ENCODE results near the gene STBD1.
"Not testable (repeated sequence)": the region's sequence is repeated elsewhere in the genome, so short reads cannot be mapped to it uniquely, and the experiment has no call there.

Gene STBD1

DNA sequence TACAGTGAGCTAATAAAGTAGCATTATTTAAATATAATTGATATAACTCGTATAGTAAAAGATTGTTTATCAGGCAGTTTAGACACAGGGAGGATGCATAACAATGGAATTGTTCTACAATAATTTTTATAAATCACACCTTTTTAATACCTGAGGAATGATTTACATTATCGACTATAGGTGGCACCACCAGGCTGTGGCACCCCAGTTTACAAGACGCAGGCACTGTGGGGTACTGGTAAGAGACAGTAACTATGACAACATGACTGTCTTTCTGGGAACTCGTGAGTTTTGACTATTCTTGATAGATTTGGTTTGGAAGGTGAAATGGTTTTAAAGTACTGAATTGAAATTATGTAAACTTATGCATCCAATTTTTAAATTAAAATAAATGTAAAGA is 27.1 kb upstream of the STBD1 start:
- no peaks in the 10 kb centered on the region for H3K9me3 ChIP-seq (ENCODE audit: control insufficient read depth, low read length)
- no peak overlapping the region for H3K4ac ChIP-seq (ENCODE audit: low read depth in 1 of 2, low read length in 2 of 2)
- H3K14ac ChIP-seq (ENCODE audit: low read length in 2 of 2): no peak overlapping the region
- H2AK5ac ChIP-seq (ENCODE audit: low read length, severe bottlenecking): no peak overlapping the region
- no peak overlapping the region for H2BK12ac ChIP-seq (ENCODE audit: low read length in 2 of 2)
- no peak overlapping the region for H2BK15ac ChIP-seq (ENCODE audit: low read depth, poor library complexity, severe bottlenecking)
- H4K91ac ChIP-seq (ENCODE audit: low read length): no peak overlapping the region
- H2BK5ac ChIP-seq (ENCODE audit: low read depth, low read length, poor library complexity, severe bottlenecking): no peak overlapping the region
- H3K9ac ChIP-seq (ENCODE audit: low read length): no peak overlapping the region
- H3K23ac ChIP-seq (ENCODE audit: low read length in 2 of 2): no peak overlapping the region
- no peak overlapping the region for H3K4me2 ChIP-seq (ENCODE audit: low read length, poor library complexity, severe bottlenecking)
- H2AFZ ChIP-seq (ENCODE audit: low read depth, low read length): no peak overlapping the region
- H3K27ac ChIP-seq (ENCODE audit: low read length, poor library complexity, severe bottlenecking): no peak overlapping the region
- no peak for DNase-seq
- peaks cover 2 to 4% of the 10 kb centered on the region in 2 experiments for H3K27me3 ChIP-seq (ENCODE audit: control insufficient read depth in 1 of 2, insufficient read depth in 1 of 2, low read length in 2 of 2)
- no peaks in the 10 kb centered on the region for H3K36me3 ChIP-seq (ENCODE audit: control insufficient read depth in 1 of 2, insufficient read depth in 2 of 2, low read depth in 1 of 2, low read length in 2 of 2)
- no peak overlapping the region for H4K8ac ChIP-seq (ENCODE audit: low read length)
- H2BK120ac ChIP-seq (ENCODE audit: low read depth, low read length): no peak overlapping the region
- peaks cover 1% of the 10 kb centered on the region for H3K4me1 ChIP-seq (ENCODE audit: control insufficient read depth, insufficient read depth, low read depth, low read length)
- no peaks in the 10 kb centered on the region for H3K79me1 ChIP-seq (replicated peaks; ENCODE audit: low read length, poor library complexity, severe bottlenecking)
- H3K4me3 ChIP-seq (ENCODE audit: insufficient read depth in 1 of 2, low read depth in 1 of 2, low read length in 2 of 2): no peak overlapping the region
- WGBS: 77% methylated on average over 2 of the region's 4 CpGs
- no peak overlapping the region for H3K18ac ChIP-seq (ENCODE audit: low read depth in 1 of 2, low read length in 2 of 2)

DNA sequence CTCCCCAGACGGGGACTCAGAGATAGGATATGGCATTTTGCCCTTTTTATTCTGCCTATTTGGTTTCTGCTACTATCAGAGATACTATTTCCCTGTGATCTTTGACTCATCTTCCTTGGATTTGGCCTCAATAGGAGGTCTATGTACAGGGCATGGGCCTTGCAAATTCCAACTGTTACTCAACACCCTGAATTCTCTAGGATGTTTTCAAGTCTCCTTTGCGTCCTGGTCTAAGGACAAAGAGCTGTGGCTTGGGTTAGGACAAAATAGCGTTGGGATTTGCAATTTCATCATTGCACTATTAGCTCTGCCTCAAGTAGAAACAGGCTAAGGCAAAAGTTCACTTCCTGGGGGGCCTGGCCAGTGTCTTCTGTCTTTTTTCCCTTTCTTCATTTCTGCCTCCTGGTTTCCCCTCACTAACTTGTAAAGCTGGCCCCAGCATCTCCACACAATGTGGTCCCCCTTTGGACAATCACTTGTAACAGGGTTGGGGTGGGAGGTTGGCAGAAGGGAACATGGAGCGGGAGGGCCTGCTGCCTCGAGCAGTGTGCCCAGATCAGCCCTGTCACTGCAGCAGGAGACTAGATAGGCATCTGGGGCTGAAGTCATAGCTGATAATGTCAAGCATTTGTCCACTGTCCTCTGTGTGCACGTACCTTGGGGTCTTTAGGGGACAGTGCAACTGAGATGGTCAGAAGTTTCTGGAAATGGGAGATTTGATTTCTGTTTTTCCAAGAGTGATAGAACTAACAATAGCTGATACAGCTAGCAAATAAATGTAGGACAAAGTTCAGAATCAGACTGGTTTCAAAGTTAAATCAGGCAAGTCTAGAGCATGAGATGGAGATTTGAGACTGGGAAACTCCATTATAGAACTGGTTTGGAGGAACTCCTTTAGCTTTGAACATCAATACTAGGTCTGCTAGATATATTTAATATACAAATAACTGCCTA is 25.8 kb upstream of the STBD1 start:
- Histone ChIP-seq H2AFZ (ENCODE audit: low read depth, low read length) (no peak overlapping the region), H3K9ac (ENCODE audit: low read length) (no peak overlapping the region), H3K9me3 (ENCODE audit: control insufficient read depth, low read length) (no peaks in the 10 kb centered on the region), H3K18ac (ENCODE audit: low read depth in 1 of 2, low read length in 2 of 2) (no peak overlapping the region), H3K4me1 (ENCODE audit: control insufficient read depth, insufficient read depth, low read depth, low read length) (peaks cover 1% of the 10 kb centered on the region), H4K8ac (ENCODE audit: low read length) (no peak overlapping the region), H3K23ac (ENCODE audit: low read length in 2 of 2) (no peak overlapping the region), H2AK5ac (ENCODE audit: low read length, severe bottlenecking) (no peak overlapping the region), H2BK15ac (ENCODE audit: low read depth, poor library complexity, severe bottlenecking) (no peak overlapping the region), H4K91ac (ENCODE audit: low read length) (no peak overlapping the region), H3K4me3 (ENCODE audit: insufficient read depth in 1 of 2, low read depth in 1 of 2, low read length in 2 of 2) (no peak overlapping the region), H3K4me2 (ENCODE audit: low read length, poor library complexity, severe bottlenecking) (no peak overlapping the region), H3K27me3 (ENCODE audit: control insufficient read depth in 1 of 2, insufficient read depth in 1 of 2, low read length in 2 of 2) (peaks cover 0 to 4% of the 10 kb centered on the region in 2 experiments), H3K4ac (ENCODE audit: low read depth in 1 of 2, low read length in 2 of 2) (no peak overlapping the region), H2BK12ac (ENCODE audit: low read length in 2 of 2) (no peak overlapping the region), H3K14ac (ENCODE audit: low read length in 2 of 2) (no peak overlapping the region), H2BK120ac (ENCODE audit: low read depth, low read length) (no peak overlapping the region), H2BK5ac (ENCODE audit: low read depth, low read length, poor library complexity, severe bottlenecking) (no peak overlapping the region), H3K79me1 (replicated peaks; ENCODE audit: low read length, poor library complexity, severe bottlenecking) (no peaks in the 10 kb centered on the region), H3K27ac (ENCODE audit: low read length, poor library complexity, severe bottlenecking) (no peak overlapping the region), H3K36me3 (ENCODE audit: control insufficient read depth in 1 of 2, insufficient read depth in 2 of 2, low read depth in 1 of 2, low read length in 2 of 2) (no peaks in the 10 kb centered on the region)
- no peak for DNase-seq
- WGBS: 74% methylated on average over 5 of the region's 6 CpGs

- not testable (repeated sequence) for H3K9ac ChIP-seq (ENCODE audit: low read length); H3K4me3 ChIP-seq (ENCODE audit: insufficient read depth in 1 of 2, low read depth in 1 of 2, low read length in 2 of 2); H2AK5ac ChIP-seq (ENCODE audit: low read length, severe bottlenecking); H3K79me1 ChIP-seq (replicated peaks; ENCODE audit: low read length, poor library complexity, severe bottlenecking); H2AFZ ChIP-seq (ENCODE audit: low read depth, low read length); H3K4me1 ChIP-seq (ENCODE audit: control insufficient read depth, insufficient read depth, low read depth, low read length); H3K27me3 ChIP-seq (ENCODE audit: control insufficient read depth in 1 of 2, insufficient read depth in 1 of 2, low read length in 2 of 2); H3K36me3 ChIP-seq (ENCODE audit: control insufficient read depth in 1 of 2, insufficient read depth in 2 of 2, low read depth in 1 of 2, low read length in 2 of 2); H4K8ac ChIP-seq (ENCODE audit: low read length); H3K4ac ChIP-seq (ENCODE audit: low read depth in 1 of 2, low read length in 2 of 2); H3K18ac ChIP-seq (ENCODE audit: low read depth in 1 of 2, low read length in 2 of 2); H3K9me3 ChIP-seq (ENCODE audit: control insufficient read depth, low read length); H2BK120ac ChIP-seq (ENCODE audit: low read depth, low read length); H2BK15ac ChIP-seq (ENCODE audit: low read depth, poor library complexity, severe bottlenecking); H2BK12ac ChIP-seq (ENCODE audit: low read length in 2 of 2); DNase-seq; H2BK5ac ChIP-seq (ENCODE audit: low read depth, low read length, poor library complexity, severe bottlenecking); H3K14ac ChIP-seq (ENCODE audit: low read length in 2 of 2); H3K23ac ChIP-seq (ENCODE audit: low read length in 2 of 2); H4K91ac ChIP-seq (ENCODE audit: low read length); H3K4me2 ChIP-seq (ENCODE audit: low read length, poor library complexity, severe bottlenecking); H3K27ac ChIP-seq (ENCODE audit: low read length, poor library complexity, severe bottlenecking)
- WGBS: 88% methylated on average over 6 of the region's 6 CpGs
Observed at GRCh38 chr4:76281594-76281993, 24.9 kb upstream of the STBD1 start.

DNA sequence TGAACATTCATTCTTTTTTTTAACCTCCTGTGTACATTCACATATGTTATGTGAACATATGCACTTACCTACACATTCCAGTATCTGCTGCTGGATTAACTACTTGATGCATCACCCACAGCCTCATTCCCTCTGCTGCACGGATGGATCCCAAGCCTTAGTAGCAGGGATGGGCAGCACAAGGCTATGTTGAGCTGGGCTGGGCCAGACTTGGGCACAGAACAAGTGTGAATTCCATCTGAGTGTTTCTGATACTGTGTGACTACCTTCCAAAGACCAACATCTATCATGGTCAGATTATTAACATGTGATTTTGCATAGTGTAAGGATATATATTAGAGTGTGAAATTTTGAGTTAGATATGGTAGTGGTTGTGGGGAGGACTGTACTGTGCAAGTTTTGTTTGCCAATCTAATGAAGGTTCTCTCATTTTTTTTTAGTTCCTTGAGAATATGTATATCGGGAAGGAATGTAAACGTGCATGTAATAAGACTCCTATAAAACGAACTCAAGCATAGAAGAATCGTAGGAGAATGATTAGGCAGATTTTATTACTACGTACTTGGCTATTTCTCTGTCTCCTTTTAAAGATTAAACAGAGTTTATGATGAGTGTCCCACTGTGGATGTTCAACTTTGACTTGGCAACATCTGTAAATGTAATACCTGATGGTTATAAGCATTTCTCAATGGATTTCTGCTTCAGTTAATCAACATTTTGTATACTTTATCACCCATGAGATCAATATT is 23.4 kb upstream of the STBD1 start:
- Histone ChIP-seq H3K4me2 (ENCODE audit: low read length, poor library complexity, severe bottlenecking) (no peak overlapping the region), H3K4me1 (ENCODE audit: control insufficient read depth, insufficient read depth, low read depth, low read length) (peaks cover 1% of the 10 kb centered on the region), H3K27me3 (ENCODE audit: control insufficient read depth in 1 of 2, insufficient read depth in 1 of 2, low read length in 2 of 2) (peaks cover 0 to 3% of the 10 kb centered on the region in 2 experiments), H3K14ac (ENCODE audit: low read length in 2 of 2) (no peak overlapping the region), H2BK5ac (ENCODE audit: low read depth, low read length, poor library complexity, severe bottlenecking) (no peak overlapping the region), H2AK5ac (ENCODE audit: low read length, severe bottlenecking) (no peak overlapping the region), H3K36me3 (ENCODE audit: control insufficient read depth in 1 of 2, insufficient read depth in 2 of 2, low read depth in 1 of 2, low read length in 2 of 2) (no peaks in the 10 kb centered on the region), H2AFZ (ENCODE audit: low read depth, low read length) (no peak overlapping the region), H2BK120ac (ENCODE audit: low read depth, low read length) (no peak overlapping the region), H2BK15ac (ENCODE audit: low read depth, poor library complexity, severe bottlenecking) (no peak overlapping the region), H2BK12ac (ENCODE audit: low read length in 2 of 2) (no peak overlapping the region), H3K27ac (ENCODE audit: low read length, poor library complexity, severe bottlenecking) (no peak overlapping the region), H3K23ac (ENCODE audit: low read length in 2 of 2) (no peak overlapping the region), H3K79me1 (replicated peaks; ENCODE audit: low read length, poor library complexity, severe bottlenecking) (no peaks in the 10 kb centered on the region), H3K9ac (ENCODE audit: low read length) (no peak overlapping the region), H4K91ac (ENCODE audit: low read length) (no peak overlapping the region), H3K18ac (ENCODE audit: low read depth in 1 of 2, low read length in 2 of 2) (no peak overlapping the region), H3K9me3 (ENCODE audit: control insufficient read depth, low read length) (no peaks in the 10 kb centered on the region), H4K8ac (ENCODE audit: low read length) (no peak overlapping the region), H3K4ac (ENCODE audit: low read depth in 1 of 2, low read length in 2 of 2) (no peak overlapping the region), H3K4me3 (ENCODE audit: insufficient read depth in 1 of 2, low read depth in 1 of 2, low read length in 2 of 2) (no peak overlapping the region)
- DNase-seq: no peak
- 84% methylated on average over 6 of the region's 6 CpGs for WGBS

Measured in mesenchymal stem cell (in vitro differentiated cells and primary cell).